GM18505 (cell line): ENCODE data around the gene HTT.
A peak's percentile ranks its signal among the peaks of the same experiment; 100 is the strongest.

Source experiments
- ATAC-seq: cut with Tn5 transposase; IDR thresholded peaks from one replicate; pipeline ENCODE4 v1.9.1; 2021; ENCODE audit not compliant: unreplicated experiment
- POLR2A ChIP-seq: IDR thresholded peaks from 4 replicates; pipeline ENCODE4 v1.6.1; 2011; ENCODE audit warnings: borderline replicate concordance; ENCODE audit not compliant: insufficient read depth, insufficient read length; ENCODE audit errors: extremely low read depth

HTT gene

DNA sequence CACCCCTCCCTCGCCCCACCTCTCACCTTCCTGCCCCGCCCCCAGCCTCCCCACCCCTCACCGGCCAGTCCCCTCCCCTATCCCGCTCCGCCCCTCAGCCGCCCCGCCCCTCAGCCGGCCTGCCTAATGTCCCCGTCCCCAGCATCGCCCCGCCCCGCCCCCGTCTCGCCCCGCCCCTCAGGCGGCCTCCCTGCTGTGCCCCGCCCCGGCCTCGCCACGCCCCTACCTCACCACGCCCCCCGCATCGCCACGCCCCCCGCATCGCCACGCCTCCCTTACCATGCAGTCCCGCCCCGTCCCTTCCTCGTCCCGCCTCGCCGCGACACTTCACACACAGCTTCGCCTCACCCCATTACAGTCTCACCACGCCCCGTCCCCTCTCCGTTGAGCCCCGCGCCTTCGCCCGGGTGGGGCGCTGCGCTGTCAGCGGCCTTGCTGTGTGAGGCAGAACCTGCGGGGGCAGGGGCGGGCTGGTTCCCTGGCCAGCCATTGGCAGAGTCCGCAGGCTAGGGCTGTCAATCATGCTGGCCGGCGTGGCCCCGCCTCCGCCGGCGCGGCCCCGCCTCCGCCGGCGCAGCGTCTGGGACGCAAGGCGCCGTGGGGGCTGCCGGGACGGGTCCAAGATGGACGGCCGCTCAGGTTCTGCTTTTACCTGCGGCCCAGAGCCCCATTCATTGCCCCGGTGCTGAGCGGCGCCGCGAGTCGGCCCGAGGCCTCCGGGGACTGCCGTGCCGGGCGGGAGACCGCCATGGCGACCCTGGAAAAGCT is at the start of gene HTT, which contains the start of gene HTT-AS:
Gene HTT (plus strand): TSS at position 604 of the 768 bp plus-strand sequence. CDS start 145 bp downstream, at position 749.
Gene HTT-AS (minus strand): TSS at position 461 of the 768 bp plus-strand sequence.
- TF ChIP-seq POLR2A, result peak; percentile 85
- ATAC-seq, result peak; percentile 72

GRCh38 chr4:3025881-3026280 is 48.6 kb upstream of the HTT start:
- TF ChIP-seq POLR2A, result no peak
- no peak for ATAC-seq

- TF ChIP-seq POLR2A, result no peak
- no peak for ATAC-seq
Observed at GRCh38 chr4:3026540-3026939, 47.9 kb upstream of the HTT start.

- no peak for ATAC-seq
- no peak for TF ChIP-seq POLR2A
Observed at GRCh38 chr4:3029464-3029863, 45.0 kb upstream of the HTT start.

GRCh38 chr4:3030566-3031356 is 43.7 kb upstream of the HTT start:
- no peak for TF ChIP-seq POLR2A
- no peak for ATAC-seq

GRCh38 chr4:3031357-3032082 is 43.0 kb upstream of the HTT start:
- ATAC-seq, result no peak
- no peak for TF ChIP-seq POLR2A

DNA sequence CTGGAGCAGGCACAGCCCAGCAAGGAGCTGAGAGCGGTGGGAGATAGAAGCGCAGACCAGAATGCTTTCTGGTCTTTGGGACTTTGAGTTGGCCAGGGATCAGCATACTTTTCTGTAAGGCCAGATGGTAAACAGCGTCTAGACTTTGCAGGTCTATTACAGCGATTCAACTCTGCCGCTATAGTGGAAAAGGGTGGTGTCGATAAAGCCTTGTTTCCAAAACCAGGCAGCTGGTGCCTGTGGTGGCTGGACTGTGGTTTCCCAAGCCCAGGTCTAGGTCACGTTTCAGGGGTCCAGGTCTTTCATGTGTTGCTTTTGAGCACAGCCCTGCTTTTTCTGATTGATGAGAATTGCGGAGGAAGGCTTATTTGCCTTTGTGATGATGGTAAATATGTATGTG is 40.2 kb upstream of the HTT start:
- ATAC-seq, result no peak
- TF ChIP-seq POLR2A, result no peak

DNA sequence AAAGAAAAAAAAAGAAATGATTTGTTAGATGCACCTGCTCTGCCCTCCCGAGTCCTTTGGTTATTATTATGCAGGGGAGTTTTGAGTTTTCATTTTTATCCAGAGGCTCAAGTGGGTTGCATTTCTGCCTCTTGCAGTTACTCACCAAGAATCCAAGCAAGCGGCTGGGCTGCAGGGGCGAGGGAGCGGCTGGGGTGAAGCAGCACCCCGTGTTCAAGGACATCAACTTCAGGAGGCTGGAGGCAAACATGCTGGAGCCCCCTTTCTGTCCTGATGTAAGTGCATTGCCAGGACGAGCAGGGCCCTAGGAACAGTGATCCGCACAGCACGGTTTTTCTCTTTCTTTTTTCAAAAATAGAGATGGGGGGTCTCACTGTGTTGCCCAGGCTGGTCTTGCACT is 39.2 kb upstream of the HTT start:
- TF ChIP-seq POLR2A, result no peak
- no peak for ATAC-seq

GRCh38 chr4:3035674-3036073 is 38.8 kb upstream of the HTT start:
- no peak for TF ChIP-seq POLR2A
- no peak for ATAC-seq

GRCh38 chr4:3036131-3036952 is 38.1 kb upstream of the HTT start:
- TF ChIP-seq POLR2A, result no peak
- ATAC-seq, result no peak

DNA sequence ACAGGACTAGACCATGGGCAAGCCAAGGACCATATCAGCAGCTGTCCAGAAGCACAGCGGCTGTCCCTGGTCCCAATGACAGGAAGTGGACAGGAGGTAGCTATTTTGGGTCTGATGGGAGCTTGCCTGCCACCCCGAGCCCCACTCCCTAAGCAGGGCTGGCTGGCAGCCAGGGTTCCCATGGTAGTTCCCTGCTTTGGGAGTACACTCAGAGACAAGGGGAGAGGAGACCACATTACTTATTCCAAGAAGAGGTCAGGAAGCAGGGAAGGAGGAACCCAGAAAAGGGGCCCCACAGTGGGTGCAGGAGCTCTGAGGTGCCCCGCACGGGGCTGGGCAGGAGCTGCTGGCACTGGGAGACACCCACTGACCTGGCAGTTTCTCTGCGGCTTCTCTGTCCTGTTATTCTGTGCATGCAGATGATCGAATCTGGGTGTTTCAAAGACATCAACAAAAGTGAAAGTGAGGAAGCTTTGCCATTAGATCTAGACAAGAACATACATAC is 36.5 kb upstream of the HTT start:
- no peak for ATAC-seq
- no peak for TF ChIP-seq POLR2A

DNA sequence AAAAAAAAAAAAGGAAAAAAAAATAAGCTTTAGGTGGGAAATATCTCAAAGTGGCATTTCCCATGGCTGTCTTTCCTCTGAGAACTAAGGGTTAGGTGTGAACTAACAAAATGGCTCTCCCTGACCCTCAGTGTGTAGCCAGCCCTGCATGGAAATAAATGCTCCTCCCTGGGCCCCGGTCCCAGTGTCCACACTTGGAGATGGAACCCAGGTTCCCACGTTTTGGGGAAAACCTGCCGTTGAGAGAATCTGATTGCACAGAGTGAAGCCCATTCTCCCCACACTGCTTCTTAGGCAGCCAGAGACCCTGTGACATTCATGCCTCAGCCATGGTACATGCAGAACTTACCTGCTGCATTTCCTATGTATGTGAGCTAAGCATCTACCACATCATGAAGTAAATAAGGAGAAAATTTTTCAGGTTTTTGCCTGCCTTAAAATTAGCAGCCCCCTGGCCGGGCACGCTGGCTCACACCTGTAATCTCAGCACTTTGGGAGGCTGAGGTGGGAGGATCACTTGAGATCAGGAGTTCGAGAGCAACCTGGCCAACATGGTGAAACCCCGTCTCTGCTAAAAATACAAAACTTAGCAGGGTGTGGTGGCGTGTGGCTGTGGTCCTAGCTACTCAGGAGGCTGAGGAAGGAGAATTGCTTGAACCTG is 34.6 kb upstream of the HTT start:
- no peak for ATAC-seq
- TF ChIP-seq POLR2A, result no peak
